ENCODE results near the gene STAT3.
"Not testable (repeated sequence)": the region's sequence is repeated elsewhere in the genome, so short reads cannot be mapped to it uniquely, and the experiment has no call there.

Gene STAT3

GRCh38 chr17:42388381-42389134 is at the start of gene STAT3:
Gene STAT3, minus strand, starts transcription at chr17:42388442. Its CDS starts 39,926 bp downstream, at chr17:42348516.
- DNase-seq, result peak; percentile 100

GRCh38 chr17:42436391-42436790 is 48.1 kb upstream of the STAT3 start:
- DNase-seq, result peak; percentile 98

- peak; percentile 39 for DNase-seq
Observed at GRCh38 chr17:42431758-42432161, 43.5 kb upstream of the STAT3 start.

GRCh38 chr17:42429726-42430447 is 41.6 kb upstream of the STAT3 start:
- no peak for DNase-seq

- peak; percentile 100 for DNase-seq
Observed at GRCh38 chr17:42428141-42428944, 40.1 kb upstream of the STAT3 start.

GRCh38 chr17:42424991-42425610 is 36.9 kb upstream of the STAT3 start:
- peak; percentile 56 for DNase-seq

- no peak for DNase-seq
Observed at GRCh38 chr17:42423766-42424165, 35.5 kb upstream of the STAT3 start.

GRCh38 chr17:42422958-42423712 is 34.9 kb upstream of the STAT3 start, which contains the start of gene CAVIN1:
Gene CAVIN1, minus strand, starts transcription at chr17:42423256. Its CDS starts 159 bp downstream, at chr17:42423097.
- peak; percentile 100 for DNase-seq

GRCh38 chr17:42422412-42422957 is 34.2 kb upstream of the STAT3 start:
- peak; percentile 27 for DNase-seq

- peak; percentile 76 for DNase-seq
Observed at GRCh38 chr17:42421507-42422338, 33.5 kb upstream of the STAT3 start.

- DNase-seq, result no peak
Observed at GRCh38 chr17:42421136-42421506, 32.9 kb upstream of the STAT3 start.

- not testable (repeated sequence) for DNase-seq
Observed at GRCh38 chr17:42417981-42418380, 29.7 kb upstream of the STAT3 start.

- DNase-seq, result no peak
Observed at GRCh38 chr17:42414704-42415409, 26.6 kb upstream of the STAT3 start.

- no peak for DNase-seq
Observed at GRCh38 chr17:42413464-42414040, 25.3 kb upstream of the STAT3 start.

- DNase-seq, result no peak
Observed at GRCh38 chr17:42411905-42412679, 23.9 kb upstream of the STAT3 start.

- no peak for DNase-seq
Observed at GRCh38 chr17:42411361-42411760, 23.1 kb upstream of the STAT3 start.

- no peak for DNase-seq
Observed at GRCh38 chr17:42410319-42410685, 22.1 kb upstream of the STAT3 start.

- DNase-seq, result peak; percentile 85
Observed at GRCh38 chr17:42409523-42410318, 21.5 kb upstream of the STAT3 start.

Data from fibroblast of skin of right biceps (primary cell).